HG03103 (cell line): Measurements from ENCODE around the gene CBLC.

Source experiments
- ATAC-seq: cut with Tn5 transposase; IDR thresholded peaks from one replicate; pipeline ENCODE4 v1.9.1; 2021; ENCODE audit warnings: low read depth; ENCODE audit not compliant: unreplicated experiment

Gene CBLC, protein sequence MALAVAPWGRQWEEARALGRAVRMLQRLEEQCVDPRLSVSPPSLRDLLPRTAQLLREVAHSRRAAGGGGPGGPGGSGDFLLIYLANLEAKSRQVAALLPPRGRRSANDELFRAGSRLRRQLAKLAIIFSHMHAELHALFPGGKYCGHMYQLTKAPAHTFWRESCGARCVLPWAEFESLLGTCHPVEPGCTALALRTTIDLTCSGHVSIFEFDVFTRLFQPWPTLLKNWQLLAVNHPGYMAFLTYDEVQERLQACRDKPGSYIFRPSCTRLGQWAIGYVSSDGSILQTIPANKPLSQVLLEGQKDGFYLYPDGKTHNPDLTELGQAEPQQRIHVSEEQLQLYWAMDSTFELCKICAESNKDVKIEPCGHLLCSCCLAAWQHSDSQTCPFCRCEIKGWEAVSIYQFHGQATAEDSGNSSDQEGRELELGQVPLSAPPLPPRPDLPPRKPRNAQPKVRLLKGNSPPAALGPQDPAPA

DNA sequence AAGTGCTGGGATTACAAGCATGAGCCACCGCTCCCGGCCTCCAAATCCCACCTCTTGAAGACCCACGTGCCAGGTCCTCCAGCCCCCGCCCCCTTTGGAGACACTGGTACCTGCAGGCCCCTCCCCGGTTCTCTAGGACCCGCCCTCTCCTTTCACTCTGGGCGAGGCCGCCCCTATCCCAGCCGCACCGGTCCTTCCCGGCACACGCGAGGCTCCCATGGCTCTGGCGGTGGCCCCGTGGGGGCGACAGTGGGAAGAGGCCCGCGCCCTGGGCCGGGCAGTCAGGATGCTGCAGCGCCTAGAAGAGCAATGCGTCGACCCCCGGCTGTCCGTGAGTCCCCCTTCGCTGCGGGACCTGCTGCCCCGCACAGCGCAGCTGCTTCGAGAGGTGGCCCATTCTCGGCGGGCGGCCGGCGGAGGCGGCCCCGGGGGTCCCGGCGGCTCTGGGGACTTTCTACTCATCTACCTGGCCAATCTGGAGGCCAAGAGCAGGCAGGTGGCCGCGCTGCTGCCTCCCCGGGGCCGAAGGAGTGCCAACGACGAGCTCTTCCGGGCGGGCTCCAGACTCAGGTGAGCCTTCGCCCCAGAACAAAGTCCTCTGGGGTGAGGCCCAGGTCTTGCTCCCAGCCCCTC is at the start of gene CBLC:
Gene CBLC (plus strand): TSS at position 176 of the 633 bp plus-strand sequence. CDS start 42 bp downstream, at position 218.
- no peak for ATAC-seq

DNA sequence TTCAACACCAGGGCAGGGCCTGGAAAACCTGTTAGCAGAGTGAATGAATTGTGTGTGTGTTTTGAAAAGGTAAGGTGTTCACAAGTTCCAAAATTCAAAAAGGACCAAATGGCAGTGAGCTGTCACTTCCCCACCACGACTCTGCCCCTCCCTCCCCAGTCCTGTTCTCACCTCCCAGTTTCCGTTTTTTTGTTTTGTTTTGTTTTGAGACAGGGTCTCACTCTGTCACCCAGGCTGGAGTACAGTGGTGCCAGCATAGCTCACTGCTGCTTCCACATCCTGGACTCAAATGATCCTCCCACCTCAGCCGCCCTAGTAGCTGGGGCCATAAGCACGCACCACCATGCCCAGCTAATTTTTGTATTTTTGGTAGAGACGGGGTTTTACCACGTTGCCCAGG is 49.5 kb upstream of the CBLC start:
- no peak for ATAC-seq

DNA sequence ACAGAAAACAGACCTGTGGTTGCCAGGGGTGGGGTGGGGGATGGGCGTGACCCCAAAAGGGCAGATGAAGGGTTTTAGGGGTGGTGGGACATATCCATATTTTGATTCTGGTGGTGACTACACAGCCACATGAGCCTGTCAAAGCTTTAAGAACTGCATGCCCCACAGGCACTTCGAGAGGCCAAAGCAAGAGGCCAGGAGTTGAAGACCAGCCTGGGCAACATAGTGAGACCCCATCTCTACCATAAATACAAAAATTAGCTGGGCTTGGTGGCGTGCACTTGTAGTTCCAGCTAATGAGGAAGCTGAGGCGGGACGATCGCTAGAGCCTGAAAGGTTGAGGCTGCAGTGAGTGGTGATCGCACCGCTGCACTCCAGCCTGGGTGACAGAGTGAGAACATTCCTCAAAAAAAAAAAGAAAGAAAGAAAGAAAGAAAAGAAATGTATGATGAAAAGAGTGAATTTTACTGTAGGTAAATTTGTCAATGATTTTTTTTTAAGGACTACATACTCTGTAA is 48.1 kb upstream of the CBLC start:
- no peak for ATAC-seq

DNA sequence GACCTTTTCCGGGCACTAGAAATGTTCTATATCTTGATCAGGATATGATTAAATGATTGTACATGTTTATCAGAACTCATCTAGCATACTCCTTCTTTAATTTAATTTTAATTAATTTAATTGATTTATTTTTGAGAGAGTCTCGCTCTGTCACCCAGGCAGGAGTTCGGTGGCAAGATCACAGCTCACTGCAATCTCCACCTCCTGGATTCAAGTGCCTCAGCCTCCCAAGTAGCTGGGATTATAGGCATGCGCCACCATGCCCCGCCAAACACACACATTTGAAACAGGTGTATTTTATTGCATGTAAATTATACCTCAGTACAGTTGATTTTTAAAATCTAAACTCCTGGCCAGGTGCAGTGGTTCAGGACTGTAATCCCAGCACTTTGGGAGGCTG is 46.6 kb upstream of the CBLC start:
- no peak for ATAC-seq

DNA sequence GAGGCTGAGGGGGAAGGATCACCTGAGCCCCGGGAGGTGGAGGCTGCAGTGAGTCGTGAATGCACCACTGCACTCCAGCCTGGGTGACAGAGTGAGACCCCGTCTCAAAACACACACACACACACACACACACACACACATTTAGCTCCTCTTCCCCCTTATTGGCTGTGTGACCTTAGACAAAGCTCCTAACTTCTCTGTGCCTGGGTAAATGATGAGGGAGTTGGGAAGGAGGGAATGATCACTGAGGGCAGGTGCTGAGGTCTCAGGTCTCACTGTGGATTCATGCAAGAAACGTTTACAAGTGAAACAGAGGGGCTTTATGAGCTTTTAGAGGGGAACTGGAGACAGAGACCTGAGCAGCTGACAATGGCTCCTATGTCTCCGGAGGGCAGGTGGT is 46.1 kb upstream of the CBLC start:
- no peak for ATAC-seq

DNA sequence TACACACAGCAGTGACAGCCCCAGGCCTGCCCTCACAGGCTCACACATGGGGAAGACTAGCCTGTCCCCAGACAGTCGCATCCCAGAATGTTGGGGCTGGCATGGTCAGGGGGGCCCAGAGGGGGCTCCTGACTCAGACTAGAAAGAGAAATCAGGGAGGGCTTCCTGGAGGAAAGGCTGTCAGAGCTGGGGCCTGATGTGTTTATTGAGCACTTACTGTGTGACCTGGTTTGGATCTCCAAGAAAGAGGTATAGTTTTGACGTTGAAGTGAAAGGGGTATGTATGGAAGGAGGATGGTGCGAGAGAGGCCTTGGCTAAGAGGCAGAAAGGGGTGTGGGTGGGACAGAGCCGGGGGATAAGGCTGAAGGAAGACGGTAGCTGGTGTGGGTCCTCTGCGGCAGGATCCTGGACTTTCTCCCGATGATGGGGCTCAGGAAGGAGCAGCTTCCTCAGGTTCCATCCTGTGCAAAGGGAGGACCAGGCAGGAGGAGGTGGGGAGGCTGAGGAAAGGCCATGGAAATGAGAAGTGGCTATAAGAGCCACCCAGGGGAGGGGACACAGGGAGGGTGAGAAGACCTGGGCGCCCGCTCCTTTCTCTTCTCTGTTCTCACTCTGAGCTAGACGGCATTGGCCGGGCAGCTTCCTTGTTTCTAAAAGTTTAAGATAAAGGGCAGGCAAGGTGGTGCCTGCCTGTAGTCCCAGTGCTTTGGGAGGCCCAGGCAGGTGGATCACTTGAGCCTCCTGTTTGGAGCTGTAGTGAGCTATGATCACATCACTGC is 45.3 kb upstream of the CBLC start:
- ATAC-seq, result no peak

DNA sequence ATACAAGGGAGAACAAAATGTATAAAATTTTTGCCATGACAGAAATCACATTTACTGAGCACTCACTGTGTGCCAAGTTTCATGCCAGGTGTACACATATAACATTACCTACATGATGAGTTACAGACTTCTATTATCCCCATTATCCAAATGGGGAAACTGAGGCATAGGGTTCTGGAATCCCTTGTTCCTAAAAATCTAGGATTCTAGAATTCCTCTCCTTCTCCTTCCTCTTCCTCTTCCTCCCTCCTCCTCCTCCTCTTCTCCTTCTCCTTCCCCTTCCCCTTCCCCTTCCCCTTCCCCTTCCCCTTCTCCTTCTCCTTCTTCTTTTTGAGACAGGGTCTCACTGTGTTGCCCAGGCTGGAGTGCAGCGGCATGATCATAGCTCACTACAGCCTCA is 43.3 kb upstream of the CBLC start:
- no peak for ATAC-seq

DNA sequence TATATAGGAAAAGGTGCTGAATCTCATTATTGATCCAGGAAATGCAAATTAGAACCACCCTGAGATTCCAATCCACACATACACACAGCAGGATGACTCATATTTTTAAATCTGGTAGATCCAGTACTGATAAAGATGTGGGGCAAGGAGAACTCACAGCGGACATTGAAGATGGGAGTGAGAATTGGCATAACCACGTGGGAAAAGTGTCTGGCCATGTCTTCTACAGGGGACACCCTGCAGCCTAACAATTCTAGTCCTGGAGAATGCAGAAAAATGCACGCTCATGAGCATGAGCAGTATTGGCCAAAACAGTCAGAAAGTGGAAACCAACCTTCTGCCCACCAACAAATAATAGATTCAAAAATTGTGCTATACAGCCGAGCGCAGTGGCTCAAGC is 42.7 kb upstream of the CBLC start:
- no peak for ATAC-seq

DNA sequence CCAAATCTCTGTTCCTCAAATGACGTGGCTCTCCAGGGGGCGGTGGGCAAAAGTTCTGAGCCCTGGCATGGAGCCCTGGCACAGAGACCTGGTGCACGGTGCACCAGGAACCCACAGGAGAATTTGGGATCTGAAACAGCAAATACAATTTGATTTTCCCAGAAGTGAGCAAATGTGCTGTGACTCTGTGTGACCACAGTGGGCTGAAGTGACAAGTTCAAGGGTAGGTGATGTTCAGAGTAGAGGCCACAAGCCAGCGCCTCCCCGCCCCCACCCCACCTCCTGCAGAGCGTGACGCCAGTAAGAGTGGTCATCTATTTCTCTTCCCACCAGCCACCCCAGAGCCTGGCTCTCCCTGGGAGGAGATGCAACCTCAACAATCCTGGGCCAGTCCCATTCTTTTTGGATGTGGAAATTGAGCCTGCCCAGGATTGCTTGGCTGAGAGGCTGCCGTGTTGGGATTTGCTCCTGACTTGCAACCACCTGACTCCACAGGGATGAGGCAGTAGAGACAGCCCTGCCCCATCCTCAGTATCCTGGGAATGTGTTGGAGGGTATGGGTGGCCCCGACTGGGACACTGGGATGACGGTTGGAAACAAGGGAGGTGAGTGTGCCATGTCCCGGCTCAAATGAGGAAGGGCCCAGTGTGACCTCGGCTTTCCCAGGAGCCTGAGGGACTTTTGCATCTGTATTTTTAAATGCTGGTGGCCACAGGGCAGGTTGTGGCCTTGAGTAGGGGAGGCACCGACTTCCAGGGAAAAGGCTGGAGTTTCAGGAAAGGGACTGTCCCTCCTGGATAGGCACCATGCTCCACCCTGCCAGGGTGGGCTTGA is 40.2 kb upstream of the CBLC start:
- ATAC-seq, result no peak

DNA sequence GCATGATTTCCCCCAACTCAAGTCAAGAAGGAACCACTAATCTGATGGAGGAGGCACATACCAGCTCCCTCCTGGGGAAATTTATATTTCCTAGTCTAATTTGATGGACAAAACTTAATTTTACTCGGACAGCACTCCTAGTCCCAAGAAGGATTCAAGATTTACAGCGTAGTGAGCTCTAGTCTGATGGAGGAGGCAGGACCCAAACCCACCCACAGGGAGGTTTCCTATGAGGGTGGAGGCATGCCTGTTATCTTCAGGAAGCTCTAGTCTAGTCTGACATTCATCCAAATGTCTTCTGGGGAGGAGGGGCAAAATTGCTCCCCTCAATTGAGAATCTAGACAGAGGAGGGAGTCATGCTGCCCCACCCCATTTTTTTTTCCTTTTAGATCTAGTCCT is 39.6 kb upstream of the CBLC start:
- no peak for ATAC-seq

DNA sequence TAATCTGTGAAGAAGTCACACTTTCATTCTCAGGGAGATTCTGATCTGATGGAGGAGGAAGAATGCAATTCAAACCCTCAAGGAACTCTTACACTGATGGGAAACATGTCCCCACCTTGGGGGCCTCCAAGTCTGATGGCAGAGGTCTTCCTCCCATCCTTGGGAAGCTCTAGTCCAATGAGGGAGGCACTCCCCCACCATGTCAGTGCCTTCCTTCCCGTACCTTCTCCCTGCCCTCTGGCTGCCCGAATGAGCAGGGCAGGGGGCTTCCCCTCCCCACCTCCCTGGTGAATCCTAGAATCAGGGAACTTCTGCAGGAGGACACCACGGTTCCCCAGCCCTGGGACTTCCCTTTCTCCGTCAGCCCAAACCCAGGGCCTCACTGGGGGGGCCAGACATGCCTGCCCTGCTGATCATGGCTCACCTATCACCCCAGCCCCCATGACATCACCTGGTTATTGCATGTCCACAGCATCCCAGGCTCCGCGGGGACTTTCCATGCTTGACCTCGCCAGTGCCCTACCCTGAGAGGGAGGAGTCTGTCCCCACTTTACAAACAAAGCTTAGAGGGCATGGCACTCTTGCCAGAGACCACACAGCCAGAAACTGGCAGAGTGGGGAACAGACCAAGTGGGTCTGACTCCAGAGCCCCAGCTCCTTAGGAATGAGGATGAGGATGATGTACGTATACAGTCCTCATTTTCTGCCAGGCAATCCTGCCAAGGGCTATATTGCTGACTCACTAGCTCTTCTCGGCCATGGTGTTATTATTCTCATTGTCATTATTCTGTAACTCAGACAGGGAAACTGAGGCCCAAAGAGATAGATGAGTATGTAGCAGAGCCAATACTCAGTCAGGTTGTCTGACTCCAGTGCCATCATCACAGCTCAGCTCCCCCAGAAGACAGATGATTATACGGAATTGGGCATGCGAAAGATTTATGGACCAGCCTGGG is 38.8 kb upstream of the CBLC start:
- ATAC-seq, result no peak

DNA sequence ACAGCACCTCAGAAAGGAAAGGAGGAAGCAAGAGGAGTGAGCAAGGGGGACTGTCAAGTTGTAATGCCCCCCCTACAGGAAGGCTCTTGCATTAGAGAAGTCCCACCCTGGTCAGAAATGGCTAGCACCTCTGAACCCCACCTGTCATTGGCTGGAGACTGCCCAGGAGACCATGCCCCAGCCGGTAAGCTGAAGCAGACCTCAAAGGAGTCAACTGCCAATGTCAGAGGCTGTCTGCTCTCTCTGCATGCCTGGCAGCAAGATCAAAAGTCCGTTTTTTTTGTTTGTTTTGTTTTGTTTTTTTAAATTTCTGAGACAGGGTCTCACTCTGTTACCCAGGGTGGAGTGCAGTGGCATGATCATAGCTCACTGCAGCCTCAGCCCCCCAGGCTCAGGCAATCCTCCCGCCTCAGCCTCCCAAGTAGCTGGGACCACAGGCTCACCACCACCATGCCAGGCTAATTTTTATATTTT is 37.3 kb upstream of the CBLC start:
- ATAC-seq, result no peak

DNA sequence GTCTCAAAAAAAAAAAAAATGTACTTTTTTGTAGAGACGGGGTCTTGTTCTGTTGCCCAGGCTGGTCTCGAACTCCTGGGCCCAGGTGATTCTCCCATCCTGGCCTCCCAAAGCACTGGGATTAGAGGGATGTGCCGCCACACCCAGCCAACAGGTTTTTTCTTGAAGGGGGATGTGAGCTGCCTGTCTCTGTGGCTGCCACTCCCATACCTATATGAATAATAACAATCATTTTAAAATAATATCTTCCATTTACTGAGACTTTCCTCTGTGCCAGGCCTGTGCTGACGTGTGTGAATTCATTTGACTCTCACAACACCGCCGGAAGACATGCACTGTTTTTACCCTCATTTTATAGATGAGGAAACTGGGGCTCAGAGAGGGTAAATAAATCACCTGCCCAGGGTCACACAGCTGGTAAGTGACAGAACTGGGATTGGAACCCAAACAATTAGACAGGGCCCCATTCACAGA is 36.4 kb upstream of the CBLC start:
- ATAC-seq, result no peak

DNA sequence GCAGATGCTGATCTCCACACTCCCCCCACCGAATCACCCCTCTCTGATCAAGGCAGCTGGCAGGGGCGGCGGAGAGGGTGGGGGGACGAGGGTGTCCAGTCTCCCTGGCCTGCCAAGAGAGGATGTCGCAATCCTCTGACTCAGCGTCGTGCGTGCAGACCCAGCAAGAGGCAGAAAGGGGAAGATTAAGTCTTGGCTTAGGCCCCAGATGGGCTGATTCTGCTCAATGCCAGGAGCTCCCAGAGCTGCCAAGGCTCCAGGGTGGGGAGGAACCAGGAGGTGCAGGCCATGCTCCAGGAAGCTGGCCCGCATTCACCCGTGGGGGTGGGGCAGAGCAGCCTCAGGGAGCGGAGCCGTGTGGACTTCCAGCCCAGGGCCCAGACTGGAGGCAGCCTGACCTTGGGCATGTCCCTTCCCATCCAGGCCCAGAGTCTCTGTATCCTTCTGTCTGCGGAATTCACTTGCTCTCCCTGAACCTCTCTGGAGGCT is 35.8 kb upstream of the CBLC start:
- ATAC-seq, result no peak

DNA sequence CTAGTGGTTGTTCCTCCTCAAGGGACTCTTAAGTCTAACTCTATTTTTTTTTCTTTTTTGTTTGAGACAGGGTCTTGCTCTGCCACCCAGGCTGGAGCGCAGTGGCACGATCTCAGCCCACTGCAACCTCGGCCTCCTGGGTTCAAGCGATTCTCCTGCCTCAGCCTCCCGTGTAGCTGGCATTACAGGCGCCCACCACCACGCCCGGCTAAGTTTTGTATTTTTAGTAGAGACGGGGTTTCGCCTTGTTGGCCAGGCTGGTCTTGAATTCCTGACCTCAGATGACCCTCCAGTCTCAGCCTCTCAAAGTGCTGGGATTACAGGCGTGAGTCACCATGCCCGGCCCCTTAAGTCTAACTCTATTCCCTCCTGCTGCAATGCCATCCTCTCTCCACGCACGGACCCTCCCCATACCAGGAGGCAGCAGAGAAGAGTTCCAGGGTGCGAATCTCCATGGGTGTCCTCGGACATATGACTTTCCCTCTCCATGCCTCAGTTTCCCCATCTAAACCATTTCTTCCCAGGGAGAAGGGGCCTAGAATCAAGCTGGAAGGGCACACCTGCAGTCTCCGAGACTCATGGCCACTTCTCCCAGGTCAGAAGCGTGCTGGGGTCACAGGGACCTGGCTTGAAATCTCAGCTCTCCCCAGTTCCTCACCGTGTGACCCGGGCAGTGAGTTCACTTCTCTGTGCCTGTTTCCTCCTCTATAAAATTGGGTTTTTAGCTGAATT is 35.2 kb upstream of the CBLC start:
- no peak for ATAC-seq

DNA sequence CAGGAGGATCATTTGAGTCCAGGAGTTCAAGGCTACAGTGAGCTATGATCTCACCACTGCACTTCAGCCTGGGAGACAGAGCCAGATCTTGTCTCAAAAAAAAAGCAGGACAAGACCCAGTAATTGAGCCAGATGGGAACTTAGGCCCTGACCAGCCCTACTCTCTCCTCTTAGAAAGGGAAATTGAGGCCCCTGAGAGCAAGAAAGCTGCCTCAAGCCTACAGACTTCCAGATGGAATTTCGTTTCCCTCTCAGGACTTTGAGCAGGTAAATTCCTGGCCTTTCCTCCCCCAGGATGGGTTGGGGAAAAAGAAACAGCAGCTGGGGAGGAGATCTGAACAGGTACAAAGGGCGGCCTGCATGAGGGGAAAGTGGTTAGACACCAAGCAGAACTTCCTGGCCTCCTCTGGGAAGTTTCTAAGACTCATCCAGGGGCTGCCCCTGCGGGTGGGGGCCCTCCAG is 32.8 kb upstream of the CBLC start:
- ATAC-seq, result no peak

DNA sequence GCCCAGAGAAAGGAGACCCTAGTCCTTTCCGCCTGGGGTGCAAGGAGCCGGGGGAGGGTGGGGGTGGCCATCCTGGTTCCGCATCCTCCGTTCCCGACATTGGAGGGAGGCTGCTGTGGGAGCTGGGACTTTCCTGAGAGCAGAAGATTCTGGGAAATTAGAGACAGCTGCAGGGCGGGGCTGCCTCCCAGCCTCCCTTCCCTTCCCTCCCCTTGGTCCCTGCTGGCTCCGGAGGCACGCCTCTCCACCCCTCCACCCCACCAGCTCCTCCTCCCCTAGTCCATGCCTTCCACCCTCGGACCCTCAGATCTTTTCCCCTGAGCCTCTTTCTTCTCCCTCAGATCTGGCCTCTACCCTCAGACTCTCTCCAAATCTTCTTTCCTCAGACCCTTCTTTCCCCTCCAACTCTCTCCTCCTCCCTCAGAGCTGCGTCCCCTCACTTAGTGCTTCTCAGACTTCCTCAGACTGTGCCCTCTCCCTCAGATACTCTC is 32.3 kb upstream of the CBLC start:
- ATAC-seq, result no peak
